Colonic mucosa (tissue), 4 donors: ENCODE results near the gene KRT1. TPM values are rescaled to one million over a fixed set of nuclear protein-coding genes. Genes with fewer than 3 reads are reported as not detected.
"Not testable (repeated sequence)": the region's sequence is repeated elsewhere in the genome, so short reads cannot be mapped to it uniquely, and the experiment has no call there.

Source experiments
- DNase-seq: peaks from one replicate; pipeline ENCODE4 v3.0.0-alpha.2; 2020
- H3K27ac ChIP-seq: fragments of 200-600 bp; one replicate; pipeline ENCODE4 v1.8.0; 2021
- H3K27me3 ChIP-seq: fragments of 200-600 bp; one replicate; pipeline ENCODE4 v1.8.0; 2021
- H3K36me3 ChIP-seq: fragments of 200-600 bp; one replicate; pipeline ENCODE4 v1.8.0; 2021
- H3K4me1 ChIP-seq: fragments of 200-600 bp; one replicate; pipeline ENCODE4 v1.8.0; 2021; ENCODE audit warnings: mild to moderate bottlenecking
- H3K4me3 ChIP-seq: fragments of 200-600 bp; one replicate; pipeline ENCODE4 v1.8.0; 2021
- H3K9ac ChIP-seq, 2 donors: one replicate each; pipeline ENCODE4 v1.7.0; 2013; ENCODE audit warnings: control low read depth in 2 of 2, low read depth in 2 of 2, low read length in 2 of 2
- H3K9me3 ChIP-seq: fragments of 200-600 bp; one replicate; pipeline ENCODE4 v1.8.0; 2021
- CTCF ChIP-seq: fragments of 200-600 bp; IDR thresholded peaks from one replicate; pipeline ENCODE4 v1.8.0; 2022; ENCODE audit warnings: antibody characterized with exemption, mild to moderate bottlenecking
- intact Hi-C: fragments of 100-400 bp; cut with DNase I; formaldehyde crosslinking; loops from one replicate; pipeline ENCODE4 v1.14.1; 2022
- total RNA-seq, 2 donors: library from RNA; stranded (reverse); fragmentation: NEBNext Ultra II Directional in 1 of 2; extraction: Animal tissue kit (Norgen Biotek cat#: 25700) in 1 of 2; gene quantifications; one replicate each; pipeline ENCODE4 v1.2.1, GENCODE V29; 2021
- donor health status: healthy.
- donor health status: DM: no; HTN: no; CAD: no.
- donor health status: DM: no; HTN: no; CAD: no.

KRT1 gene
- total RNA-seq, 2 donors from 2014 or later: 1.2 TPM; not detected in 1

- Histone ChIP-seq H3K27me3 (no peaks in the 10 kb centered on the region), H3K4me3 (no peak overlapping the region), H3K36me3 (no peaks in the 10 kb centered on the region), H3K27ac (no peak overlapping the region), H3K9ac (no peak overlapping the region), H3K4me1 (no peaks in the 10 kb centered on the region), H3K9me3 (no peaks in the 10 kb centered on the region)
- TF ChIP-seq CTCF: no peak
- intact Hi-C loops: loop anchor here (10.0 kb wide), 1 partner anchor 192 kb away; no protein-coding TSS in a partner anchor
- no peak for DNase-seq
Measured at GRCh38 chr12:52672321-52672933, 7.8 kb downstream of the KRT1 start.

- Histone ChIP-seq H3K27ac (no peak overlapping the region), H3K4me1 (no peaks in the 10 kb centered on the region), H3K9me3 (no peaks in the 10 kb centered on the region), H3K36me3 (no peaks in the 10 kb centered on the region), H3K9ac (no peak overlapping the region), H3K27me3 (no peaks in the 10 kb centered on the region), H3K4me3 (no peak overlapping the region)
- intact Hi-C loops: loop anchor here (10.0 kb wide), 1 partner anchor 194 kb away; no protein-coding TSS in a partner anchor
- no peak for DNase-seq
- no peak for TF ChIP-seq CTCF
Measured at GRCh38 chr12:52670961-52671360, 9.2 kb downstream of the KRT1 start.

- no peak for TF ChIP-seq CTCF
- H3K9ac ChIP-seq: no peak overlapping the region
- H3K4me3 ChIP-seq: no peak overlapping the region
- H3K4me1 ChIP-seq: no peaks in the 10 kb centered on the region
- H3K9me3 ChIP-seq: no peaks in the 10 kb centered on the region
- H3K27ac ChIP-seq: no peak overlapping the region
- H3K36me3 ChIP-seq: no peaks in the 10 kb centered on the region
- no peaks in the 10 kb centered on the region for H3K27me3 ChIP-seq
- intact Hi-C loops: loop anchor here (10.0 kb wide), 1 partner anchor 194 kb away; no protein-coding TSS in a partner anchor
- no peak for DNase-seq
Measured at GRCh38 chr12:52670506-52670905, 9.7 kb downstream of the KRT1 start.

- not testable (repeated sequence) for H3K4me1 ChIP-seq, H3K4me3 ChIP-seq, H3K9me3 ChIP-seq, H3K9ac ChIP-seq, H3K27ac ChIP-seq, H3K36me3 ChIP-seq, H3K27me3 ChIP-seq, DNase-seq
- intact Hi-C loops: loop anchor here (10.0 kb wide), 1 partner anchor 195 kb away; no protein-coding TSS in a partner anchor
Measured at GRCh38 chr12:52669941-52670340, 10.3 kb downstream of the KRT1 start.

- no peak overlapping the region for H3K4me3 ChIP-seq
- no peaks in the 10 kb centered on the region for H3K9me3 ChIP-seq
- H3K9ac ChIP-seq: no peak overlapping the region
- no peak for DNase-seq
- no peaks in the 10 kb centered on the region for H3K36me3 ChIP-seq
- H3K27ac ChIP-seq: no peak overlapping the region
- TF ChIP-seq CTCF: no peak
- intact Hi-C loops: no loop called here
- H3K27me3 ChIP-seq: no peaks in the 10 kb centered on the region
- H3K4me1 ChIP-seq: no peaks in the 10 kb centered on the region
Measured at GRCh38 chr12:52669426-52669825, 10.8 kb downstream of the KRT1 start.

GRCh38 chr12:52667931-52668330, 12.3 kb downstream of the KRT1 start:
- H3K9ac ChIP-seq: no peak overlapping the region
- no peak overlapping the region for H3K27ac ChIP-seq
- no peaks in the 10 kb centered on the region for H3K36me3 ChIP-seq
- DNase-seq: no peak
- no peak overlapping the region for H3K4me3 ChIP-seq
- no peaks in the 10 kb centered on the region for H3K9me3 ChIP-seq
- no peaks in the 10 kb centered on the region for H3K27me3 ChIP-seq
- no peaks in the 10 kb centered on the region for H3K4me1 ChIP-seq
- intact Hi-C loops: no loop called here
- TF ChIP-seq CTCF: no peak
